NCI-H1105 treated with DMSO at 0.1 percent for 48 hours (cell line): ENCODE measurements around the gene KRTAP4-4.

Source experiments
- DNase-seq: peaks from one replicate; lab custom pipeline; 2025; lab: John Stamatoyannopoulos, UW

KRTAP4-4 gene

GRCh38 chr17:41111151-41111885 lies 49.2 kb downstream of the KRTAP4-4 start:
- DNase-seq = no peak
